ENCODE data around the gene GLE1.

GLE1 gene

GRCh38 chr9:128504485-128505413, at the start of gene GLE1:
GLE1 (plus strand) TSS chr9:128504719; CDS start chr9:128504806, 87 bp downstream.
- in situ Hi-C loops (cut with MboI; ENCODE audit: low sequenced_read_pairs) = no loop called here

GRCh38 chr9:128454991-128455390, 49.5 kb upstream of the GLE1 start:
- in situ Hi-C loops (cut with MboI; ENCODE audit: low sequenced_read_pairs) = no loop called here

DNA sequence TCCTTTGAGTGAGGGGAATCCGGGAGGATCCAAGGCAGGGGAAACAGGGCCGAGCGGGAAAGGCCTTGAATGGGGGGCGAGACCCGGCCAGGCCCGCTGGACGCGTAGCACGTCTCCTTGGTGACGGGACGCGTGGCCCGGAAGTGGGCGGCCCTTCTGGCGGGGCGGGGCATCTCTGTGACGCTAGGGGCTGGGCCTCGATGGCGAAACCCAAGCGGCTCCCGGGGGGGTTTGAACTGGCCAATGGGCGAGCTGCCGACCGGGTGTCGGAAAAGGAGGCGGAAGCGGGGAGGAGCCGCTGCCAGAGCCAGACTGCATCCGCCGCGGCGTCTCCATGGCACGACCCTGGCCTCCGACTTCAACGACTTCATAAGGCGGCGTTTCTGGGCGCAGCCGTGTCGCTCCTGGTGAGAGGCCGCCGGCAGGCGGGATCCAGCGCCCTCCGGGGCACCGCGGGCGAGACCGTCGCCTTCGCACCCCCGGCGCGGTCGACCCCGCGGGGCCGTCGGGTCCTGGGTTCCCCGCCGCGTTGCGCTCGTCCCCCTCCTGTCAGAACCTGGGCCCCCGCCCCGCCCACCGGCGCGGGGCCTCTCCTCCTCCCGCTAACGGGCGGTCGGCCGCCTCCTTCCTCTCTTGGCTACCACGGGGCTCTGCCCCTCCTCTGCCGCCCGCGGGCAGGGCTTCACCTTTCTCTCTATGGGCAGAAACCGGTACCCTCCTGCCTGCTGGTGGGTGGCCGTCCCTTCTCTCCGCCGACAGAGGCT, 48.5 kb upstream of the GLE1 start, which contains the start of gene ODF2:
ODF2 (plus strand) TSS at position 158 of the 764 bp plus-strand sequence; CDS start at position 244, 86 bp downstream.
- in situ Hi-C loops (cut with MboI; ENCODE audit: low sequenced_read_pairs) = no loop called here

GRCh38 chr9:128456613-128457061, 47.9 kb upstream of the GLE1 start:
- in situ Hi-C loops (cut with MboI; ENCODE audit: low sequenced_read_pairs) = no loop called here

DNA sequence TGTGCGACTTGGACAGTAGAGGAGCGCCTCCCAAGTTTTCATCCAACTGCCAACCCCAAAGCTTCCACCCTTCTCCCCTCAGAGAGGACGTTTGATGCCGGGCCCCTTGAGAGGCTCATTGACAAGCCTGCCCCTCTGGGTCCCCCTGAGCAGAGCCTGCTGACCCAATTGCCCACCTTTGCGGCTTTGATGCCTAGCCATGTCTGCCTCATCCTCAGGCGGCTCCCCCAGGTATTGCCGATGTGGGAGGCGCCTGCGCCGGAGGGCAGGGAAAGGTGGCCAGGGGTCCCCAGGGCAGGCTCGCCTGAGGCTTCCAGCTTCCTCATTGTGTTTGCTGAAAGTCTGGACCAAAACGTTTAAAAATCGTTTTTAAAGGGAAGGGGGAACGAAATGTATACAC, 47.3 kb upstream of the GLE1 start:
- in situ Hi-C loops (cut with MboI; ENCODE audit: low sequenced_read_pairs) = no loop called here

GRCh38 chr9:128459011-128459410, 45.5 kb upstream of the GLE1 start:
- in situ Hi-C loops (cut with MboI; ENCODE audit: low sequenced_read_pairs) = no loop called here

GRCh38 chr9:128469070-128469469, 35.4 kb upstream of the GLE1 start:
- in situ Hi-C loops (cut with MboI; ENCODE audit: low sequenced_read_pairs) = no loop called here

- in situ Hi-C loops (cut with MboI; ENCODE audit: low sequenced_read_pairs) = no loop called here
These were observed 34.0 kb upstream of the GLE1 start for GRCh38 chr9:128470560-128470959.

DNA sequence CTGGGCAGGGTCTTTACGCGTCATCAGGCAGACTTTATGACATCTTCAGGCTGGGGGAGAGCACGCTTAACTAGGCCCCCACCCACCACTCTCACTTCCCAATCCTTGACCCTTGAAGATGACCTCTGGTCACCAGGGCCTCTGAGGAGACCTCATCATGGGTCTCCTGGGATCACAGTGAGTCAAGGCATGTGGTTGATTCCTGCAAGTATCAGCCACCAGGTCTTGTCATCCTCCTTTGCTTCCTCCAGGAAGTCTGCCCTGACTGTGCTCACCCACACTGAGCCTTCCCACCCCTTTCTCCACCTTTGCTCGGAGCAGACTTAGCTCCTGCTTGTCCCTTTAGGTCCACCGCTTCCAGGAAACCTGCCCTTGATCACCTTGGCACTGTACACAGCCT, 31.4 kb upstream of the GLE1 start:
- in situ Hi-C loops (cut with MboI; ENCODE audit: low sequenced_read_pairs) = no loop called here

GRCh38 chr9:128475867-128476266, 28.7 kb upstream of the GLE1 start:
- in situ Hi-C loops (cut with MboI; ENCODE audit: low sequenced_read_pairs) = no loop called here

DNA sequence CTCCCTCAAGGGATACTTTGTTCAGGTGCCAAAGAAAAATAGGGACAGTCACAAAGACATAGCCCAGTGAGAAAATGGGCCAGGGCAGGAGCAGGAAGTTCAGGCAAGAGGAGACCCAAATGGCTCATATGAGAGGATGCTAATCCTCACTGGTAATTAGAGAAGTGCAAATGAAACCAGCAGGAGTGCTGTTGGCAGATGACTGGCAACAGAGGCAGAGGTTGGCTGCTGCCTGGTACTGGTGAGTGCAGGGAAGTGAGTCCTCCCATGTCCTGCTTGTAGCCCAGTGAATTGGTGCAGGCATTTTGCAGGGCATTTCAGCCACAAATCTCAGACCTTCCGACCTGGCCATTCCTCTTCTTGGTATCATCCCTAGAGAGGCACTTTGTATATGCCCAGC, 25.3 kb upstream of the GLE1 start:
- in situ Hi-C loops (cut with MboI; ENCODE audit: low sequenced_read_pairs) = no loop called here

DNA sequence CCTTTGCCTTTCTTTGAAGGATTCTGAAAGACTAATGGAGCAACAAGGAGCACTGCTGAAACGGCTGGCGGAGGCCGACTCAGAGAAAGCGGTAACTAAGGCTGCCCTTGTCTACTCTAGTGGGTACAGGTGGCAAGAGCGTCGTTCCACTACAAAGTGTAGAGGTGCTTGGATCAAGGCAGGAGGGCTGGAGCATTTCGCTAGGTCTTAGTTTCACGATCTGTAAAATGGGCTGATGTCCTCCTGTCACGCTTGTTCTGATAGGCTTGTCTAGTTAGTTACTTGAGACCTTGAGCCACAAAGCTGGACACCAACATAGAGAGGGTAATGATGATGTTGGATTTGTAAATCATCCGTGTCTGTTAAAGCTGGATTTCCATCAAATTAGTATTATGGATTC, 23.0 kb upstream of the GLE1 start:
- in situ Hi-C loops (cut with MboI; ENCODE audit: low sequenced_read_pairs) = no loop called here

- in situ Hi-C loops (cut with MboI; ENCODE audit: low sequenced_read_pairs) = no loop called here
These were observed 22.3 kb upstream of the GLE1 start for GRCh38 chr9:128482186-128482585.

GRCh38 chr9:128484686-128485413, 19.7 kb upstream of the GLE1 start:
- in situ Hi-C loops (cut with MboI; ENCODE audit: low sequenced_read_pairs) = no loop called here

- in situ Hi-C loops (cut with MboI; ENCODE audit: low sequenced_read_pairs) = no loop called here
These were observed 19.1 kb upstream of the GLE1 start for GRCh38 chr9:128485414-128485855.

DNA sequence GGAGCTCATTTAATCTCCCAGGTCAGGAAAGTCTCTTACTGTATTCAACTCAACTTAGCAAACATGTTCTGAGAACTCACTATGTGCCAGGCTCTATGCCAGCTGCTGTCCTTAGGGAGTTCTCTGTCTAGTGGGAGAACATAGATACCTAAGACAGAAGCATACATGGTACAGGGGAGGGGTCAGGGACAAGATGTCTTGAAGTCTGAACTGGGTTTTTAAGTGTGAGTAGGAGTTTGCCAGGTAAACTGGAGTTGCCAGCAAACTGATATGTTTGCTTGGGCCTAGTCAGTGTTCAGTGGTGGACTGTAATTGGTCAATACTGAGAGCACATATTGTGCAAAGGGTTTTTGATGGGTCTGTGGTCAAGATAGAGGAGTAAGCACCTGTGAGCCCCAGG, 18.3 kb upstream of the GLE1 start:
- in situ Hi-C loops (cut with MboI; ENCODE audit: low sequenced_read_pairs) = no loop called here

GRCh38 chr9:128493424-128493823, 11.1 kb upstream of the GLE1 start:
- in situ Hi-C loops (cut with MboI; ENCODE audit: low sequenced_read_pairs) = no loop called here

- in situ Hi-C loops (cut with MboI; ENCODE audit: low sequenced_read_pairs) = no loop called here
These were observed 10.3 kb upstream of the GLE1 start for GRCh38 chr9:128494108-128494745.

- in situ Hi-C loops (cut with MboI; ENCODE audit: low sequenced_read_pairs) = no loop called here
These were observed 9.8 kb upstream of the GLE1 start for GRCh38 chr9:128494746-128495129.

GRCh38 chr9:128495296-128495695, 9.2 kb upstream of the GLE1 start:
- in situ Hi-C loops (cut with MboI; ENCODE audit: low sequenced_read_pairs) = no loop called here

All from HL-60/S4 treated with retinoic acid at 250 ng/mL for 4 days and 3 days (cell line).